NCI-H1105 treated with DMSO at 0.1 percent for 48 hours (cell line): ENCODE data around the gene MRPS35.

ENCODE experiments used
- DNase-seq: peaks from one replicate; lab custom pipeline; 2025; lab: John Stamatoyannopoulos, UW

Gene MRPS35

DNA sequence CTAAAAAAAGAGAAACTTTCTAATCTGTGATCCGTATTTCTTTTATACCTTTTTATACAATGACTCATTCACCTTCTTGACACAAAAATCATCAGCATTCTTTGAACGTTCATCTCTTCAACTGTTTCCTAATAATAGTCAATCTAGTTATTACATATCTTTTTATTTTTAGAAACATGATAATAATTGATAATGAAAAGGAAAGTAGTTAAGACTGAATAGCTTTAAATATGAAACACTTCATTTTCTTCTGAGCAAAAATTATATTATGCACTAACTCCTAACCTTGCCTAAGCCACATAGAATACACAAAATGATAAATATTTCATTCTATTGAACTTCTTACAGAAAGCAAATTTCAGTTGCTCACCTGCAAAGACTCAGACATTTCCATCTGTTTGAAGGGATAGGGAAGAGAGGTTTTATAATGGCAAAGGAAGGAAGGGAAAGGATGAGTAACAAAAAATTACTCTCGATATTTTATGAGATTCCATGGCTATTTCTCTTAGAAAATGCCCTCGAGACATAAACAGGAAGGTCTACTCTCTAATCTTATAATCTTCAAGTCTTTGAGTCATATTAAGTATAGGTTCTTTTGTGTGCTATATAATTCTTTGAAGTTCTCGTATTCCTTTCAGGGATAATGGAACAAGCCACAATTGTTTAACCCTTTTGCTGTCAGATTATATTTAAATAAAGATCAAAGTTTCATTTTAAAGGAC is 61.9 kb downstream of the MRPS35 start:
- DNase-seq = no peak

DNA sequence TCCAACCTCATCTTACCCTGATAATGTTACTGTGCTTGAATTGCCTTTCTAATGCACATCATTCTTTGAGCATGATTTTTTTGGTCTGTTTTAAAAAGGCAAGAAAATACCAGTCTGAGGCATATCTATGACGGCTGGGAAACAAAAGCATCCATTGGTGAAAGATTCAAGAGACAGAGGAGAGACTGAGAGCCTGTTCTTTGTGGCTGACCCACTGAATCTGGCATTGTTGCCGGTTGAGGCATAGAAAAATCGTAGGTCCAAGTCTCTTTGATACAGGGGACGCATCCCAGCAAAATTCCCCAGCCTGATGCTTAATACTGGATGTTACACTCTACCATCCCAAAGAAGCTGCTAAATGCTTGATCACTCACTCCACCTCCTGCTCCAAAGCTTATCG is 66.5 kb downstream of the MRPS35 start:
- DNase-seq = no peak

DNA sequence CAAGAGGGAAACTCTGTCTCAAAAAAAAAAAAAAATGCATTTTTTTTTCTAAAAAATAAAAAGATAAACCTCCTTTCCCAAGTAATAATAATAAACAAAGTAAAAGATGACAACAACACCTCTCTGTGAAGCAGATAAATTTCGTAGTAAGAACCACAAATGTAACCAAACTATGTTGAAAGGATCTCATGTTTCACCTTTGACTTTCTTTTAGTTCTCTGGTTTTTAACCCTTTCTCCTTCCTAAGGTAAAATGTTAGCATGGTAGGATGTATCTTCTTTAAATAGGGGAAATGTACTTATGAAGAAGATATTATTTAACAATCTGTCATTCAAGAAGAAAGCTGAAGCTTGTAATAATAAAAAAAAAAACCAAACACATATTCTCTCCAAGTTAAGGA is 67.6 kb downstream of the MRPS35 start:
- DNase-seq = no peak

DNA sequence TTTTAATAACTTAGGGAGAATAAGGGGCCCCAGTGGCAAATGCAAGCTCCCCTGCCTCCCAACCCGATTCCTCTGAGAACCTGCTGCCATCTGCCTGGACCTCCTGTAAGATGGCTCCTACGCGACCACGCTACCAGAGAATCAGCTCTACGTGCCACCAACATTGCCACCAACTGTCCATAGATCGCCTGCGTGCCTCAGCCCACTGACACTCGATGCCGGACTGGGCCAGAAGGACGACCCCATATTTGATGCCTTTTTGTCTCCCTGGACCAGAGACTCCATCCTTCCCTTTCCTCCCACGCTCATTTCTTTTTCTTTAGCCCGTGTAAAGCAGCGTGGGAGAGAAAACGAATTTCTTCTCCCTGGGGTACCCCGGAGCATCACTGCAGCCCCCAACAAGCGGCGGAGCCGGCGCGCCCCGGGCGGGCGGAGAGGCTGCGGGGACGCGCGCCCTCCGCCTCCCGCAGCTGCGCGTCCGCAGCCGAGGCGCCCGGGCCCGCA is 68.8 kb downstream of the MRPS35 start:
- peak; percentile 37 for DNase-seq

DNA sequence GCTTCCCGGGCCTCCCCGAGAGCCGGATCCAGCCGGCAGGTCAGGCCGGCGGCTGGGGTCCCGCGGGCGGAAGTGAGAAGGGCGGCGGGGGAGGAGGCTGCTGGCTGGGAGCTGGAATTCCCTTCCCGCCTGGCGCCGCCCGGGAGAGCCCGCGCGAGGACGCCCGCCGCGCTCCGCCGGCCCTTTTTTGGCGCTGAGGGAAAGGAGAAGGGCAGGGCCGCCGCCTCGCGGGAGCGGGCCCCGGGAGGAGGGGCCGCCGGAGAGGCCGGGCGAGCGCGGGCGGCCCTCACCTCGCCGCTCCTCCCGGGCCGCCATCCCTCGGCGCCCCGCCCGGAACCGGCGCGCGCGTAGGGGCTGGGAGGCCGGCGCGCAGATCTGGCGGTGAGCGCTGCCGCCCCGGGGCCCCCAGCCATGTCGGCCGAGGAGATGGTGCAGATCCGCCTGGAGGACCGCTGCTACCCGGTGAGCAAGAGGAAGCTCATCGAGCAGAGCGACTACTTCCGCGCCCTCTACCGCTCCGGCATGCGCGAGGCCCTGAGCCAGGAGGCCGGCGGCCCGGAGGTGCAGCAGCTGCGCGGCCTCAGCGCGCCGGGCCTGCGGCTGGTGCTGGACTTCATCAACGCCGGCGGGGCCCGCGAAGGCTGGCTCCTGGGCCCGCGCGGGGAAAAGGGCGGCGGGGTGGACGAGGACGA is 69.4 kb downstream of the MRPS35 start, which contains the start of the genes KLHL42 and MANSC4:
KLHL42 (plus strand) TSS at position 314 of the 692 bp plus-strand sequence; CDS start at position 412, 98 bp downstream.
MANSC4 (minus strand) TSS at position 317 of the 692 bp plus-strand sequence. CDS start 8,960 bp downstream, outside the sequence.
- DNase-seq = peak; percentile 80

DNA sequence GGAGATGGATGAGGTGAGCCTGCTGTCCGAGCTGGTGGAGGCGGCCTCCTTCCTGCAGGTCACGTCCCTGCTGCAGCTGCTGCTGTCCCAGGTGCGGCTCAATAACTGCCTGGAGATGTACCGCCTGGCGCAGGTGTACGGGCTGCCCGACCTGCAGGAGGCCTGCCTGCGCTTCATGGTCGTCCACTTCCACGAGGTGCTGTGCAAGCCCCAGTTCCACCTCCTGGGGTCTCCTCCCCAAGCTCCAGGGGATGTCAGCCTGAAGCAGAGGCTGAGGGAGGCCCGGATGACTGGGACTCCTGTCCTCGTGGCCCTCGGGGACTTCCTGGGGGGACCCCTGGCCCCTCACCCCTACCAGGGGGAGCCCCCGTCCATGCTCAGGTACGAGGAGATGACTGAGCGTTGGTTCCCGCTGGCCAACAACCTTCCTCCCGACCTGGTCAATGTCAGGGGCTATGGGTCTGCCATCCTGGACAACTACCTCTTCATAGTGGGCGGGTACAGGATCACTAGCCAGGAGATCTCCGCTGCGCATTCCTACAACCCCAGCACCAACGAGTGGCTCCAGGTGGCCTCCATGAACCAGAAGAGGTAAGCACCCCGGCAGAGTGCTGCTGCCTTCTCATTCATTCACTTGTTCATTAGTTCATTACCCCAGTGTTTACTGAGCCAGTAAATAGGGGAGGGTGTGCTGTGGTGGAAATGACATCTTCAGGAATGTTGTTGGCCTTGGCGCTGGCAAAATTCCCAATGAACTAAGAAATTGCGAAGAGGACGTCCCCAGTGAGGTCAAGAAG is 70.2 kb downstream of the MRPS35 start:
- peak; percentile 59 for DNase-seq

DNA sequence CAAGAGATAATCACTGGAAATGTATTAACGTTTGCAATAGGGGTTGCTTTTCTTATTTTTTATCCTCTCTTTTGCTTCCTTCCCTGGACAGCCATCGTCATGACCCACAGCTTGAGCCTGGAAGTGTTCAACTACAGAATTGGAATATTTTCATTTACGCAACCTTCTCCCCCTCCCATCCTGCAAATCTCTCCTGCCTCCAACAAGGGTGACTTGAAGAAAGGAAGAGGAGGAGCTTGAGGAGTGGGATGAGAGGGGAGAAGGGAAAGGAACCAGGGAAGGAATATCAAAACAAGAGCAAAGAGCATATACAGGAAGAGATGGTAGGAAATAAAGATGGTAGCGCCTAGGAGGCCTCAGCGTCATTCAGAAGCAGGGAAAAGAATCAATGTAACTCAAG is 71.0 kb downstream of the MRPS35 start:
- no peak for DNase-seq

DNA sequence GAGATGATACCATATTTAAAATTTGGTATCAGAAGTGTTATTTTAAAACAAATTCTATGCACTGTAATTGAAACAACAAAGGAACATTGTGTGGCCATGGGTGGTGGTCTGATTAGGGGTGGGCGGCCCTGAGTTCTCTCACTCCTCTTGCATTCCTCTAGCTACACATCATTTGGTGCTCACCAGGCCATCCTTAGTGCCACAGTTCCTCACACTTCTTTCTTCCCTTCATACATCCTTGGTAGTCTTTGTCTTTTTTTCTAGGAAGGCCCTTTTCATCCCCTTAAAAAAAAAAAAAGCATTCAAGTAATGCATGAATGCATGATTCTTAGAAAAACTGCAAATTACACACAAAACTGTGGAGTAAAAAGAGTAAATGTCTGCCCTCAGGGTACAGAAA is 71.8 kb downstream of the MRPS35 start:
- no peak for DNase-seq

DNA sequence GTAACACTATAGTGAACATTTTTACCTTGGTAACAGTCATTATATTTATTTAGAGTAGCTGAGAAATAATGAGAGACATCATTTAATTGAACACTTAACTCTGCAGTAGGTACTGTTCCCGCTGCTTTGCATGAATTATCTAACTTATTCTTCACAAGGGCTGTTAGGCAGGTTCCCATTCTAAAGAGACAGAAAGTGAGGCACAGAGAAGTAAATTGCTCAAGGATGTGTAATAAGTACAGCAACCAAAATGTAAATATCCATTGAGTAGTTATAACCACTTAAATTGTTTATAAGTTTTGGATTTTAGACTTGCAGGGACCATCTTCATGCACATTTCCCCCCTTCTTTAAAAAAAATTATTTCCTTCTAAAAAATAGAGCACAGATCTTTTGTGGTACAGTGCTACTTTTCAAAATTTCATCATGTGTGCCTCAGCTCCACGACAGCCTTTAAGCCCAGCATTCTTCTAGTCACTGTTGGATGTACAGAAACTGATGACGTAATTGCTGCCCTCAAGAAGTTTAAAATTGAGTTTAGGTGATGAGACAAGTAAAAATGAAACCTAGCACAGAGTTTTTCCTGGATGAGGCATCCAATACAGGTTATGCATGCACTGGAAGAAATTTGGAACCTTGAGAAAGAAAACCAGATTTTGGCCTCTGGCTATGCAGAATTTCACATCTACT is 75.4 kb downstream of the MRPS35 start:
- DNase-seq = no peak

DNA sequence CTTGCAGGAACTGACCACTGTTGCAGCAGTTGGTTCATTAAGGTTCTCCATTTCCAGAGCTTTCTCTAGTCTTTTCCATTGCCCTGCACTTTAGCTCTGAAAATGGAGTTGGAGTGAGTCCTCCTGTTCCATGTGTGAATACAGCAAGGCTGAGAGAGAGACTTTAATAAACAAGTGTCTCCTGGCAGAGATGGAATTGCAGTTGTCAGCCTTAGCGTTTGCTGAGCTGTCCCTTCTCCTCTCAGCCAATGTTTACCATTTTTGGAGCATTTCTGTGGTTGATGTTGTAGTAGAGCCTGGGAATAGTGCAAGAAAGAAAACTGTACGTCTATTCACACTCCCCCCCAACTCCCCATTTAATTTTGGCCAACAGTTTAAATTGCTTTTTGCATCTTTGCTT is 76.9 kb downstream of the MRPS35 start:
- DNase-seq = no peak

DNA sequence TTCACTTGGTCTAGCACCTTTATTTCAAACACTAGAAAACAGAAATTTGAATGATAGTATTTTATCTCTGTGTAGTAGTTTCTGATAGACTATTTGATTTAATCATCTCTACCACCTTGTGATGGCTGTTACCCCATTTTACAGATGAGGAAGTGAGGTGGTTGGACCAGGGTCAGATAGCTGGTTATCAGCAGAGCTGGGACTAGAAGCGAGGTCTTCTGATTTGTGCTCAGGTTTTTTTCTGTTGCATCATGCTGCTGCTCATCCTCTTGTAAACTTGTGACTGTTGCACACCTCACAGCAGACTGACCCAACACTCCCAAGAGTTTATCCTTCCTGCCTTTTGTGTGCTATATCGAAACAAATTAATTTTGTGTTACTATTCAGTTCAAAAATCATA is 79.5 kb downstream of the MRPS35 start:
- no peak for DNase-seq

DNA sequence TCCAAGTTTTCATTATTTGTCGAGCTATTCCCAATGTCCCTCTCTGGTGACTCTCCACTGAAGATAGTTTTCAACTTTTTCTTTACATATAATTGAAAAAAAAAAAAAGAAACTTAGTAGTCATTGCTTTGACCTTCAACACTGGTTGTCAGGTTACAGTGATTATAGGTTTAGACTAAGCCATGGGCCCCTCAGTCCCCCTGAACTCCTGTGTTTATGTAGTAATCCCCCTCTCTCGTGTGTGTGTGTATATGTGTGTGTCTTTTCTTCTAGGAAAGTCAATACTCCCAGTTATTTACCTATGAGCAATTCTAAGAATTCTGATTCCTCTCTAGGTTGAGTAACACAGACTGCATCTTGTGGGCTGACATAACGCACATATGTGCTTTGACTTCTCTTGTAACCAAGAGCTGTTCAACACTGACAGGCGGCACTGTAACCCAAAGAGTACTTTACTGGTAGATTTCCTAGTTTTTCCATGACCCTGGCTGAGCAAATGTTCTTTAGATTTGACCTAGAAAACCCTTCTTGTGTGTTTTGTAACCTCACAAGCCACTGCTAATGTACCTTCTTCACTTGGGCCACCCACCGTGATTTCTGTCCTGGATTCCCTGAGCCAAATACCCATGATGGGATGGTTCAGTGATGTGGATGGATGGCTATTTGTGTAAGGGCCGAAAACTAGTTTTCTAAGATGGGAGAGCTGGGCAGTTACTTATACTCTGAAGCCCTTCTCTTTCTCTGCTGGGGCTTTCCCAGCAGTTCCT is 84.4 kb downstream of the MRPS35 start:
- no peak for DNase-seq

DNA sequence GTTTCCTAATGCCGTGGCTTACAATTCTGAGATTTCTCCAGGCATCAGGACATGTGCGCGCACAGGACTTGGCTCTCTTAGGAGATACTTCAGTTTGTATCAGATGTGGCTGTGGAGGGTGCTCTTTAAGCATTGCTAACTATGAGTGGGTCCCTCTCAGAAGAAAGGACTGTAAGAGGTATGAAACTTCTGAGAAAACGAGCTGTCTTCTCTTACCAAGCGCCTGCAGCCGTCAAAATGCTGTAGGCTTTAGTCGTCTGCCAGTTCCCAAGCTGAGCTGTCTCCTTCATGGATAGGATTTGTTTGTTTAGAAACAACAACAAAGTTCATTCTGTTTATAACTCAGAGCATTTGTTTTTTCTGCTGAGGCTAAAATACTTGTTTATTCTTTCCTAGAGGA is 85.5 kb downstream of the MRPS35 start:
- no peak for DNase-seq

DNA sequence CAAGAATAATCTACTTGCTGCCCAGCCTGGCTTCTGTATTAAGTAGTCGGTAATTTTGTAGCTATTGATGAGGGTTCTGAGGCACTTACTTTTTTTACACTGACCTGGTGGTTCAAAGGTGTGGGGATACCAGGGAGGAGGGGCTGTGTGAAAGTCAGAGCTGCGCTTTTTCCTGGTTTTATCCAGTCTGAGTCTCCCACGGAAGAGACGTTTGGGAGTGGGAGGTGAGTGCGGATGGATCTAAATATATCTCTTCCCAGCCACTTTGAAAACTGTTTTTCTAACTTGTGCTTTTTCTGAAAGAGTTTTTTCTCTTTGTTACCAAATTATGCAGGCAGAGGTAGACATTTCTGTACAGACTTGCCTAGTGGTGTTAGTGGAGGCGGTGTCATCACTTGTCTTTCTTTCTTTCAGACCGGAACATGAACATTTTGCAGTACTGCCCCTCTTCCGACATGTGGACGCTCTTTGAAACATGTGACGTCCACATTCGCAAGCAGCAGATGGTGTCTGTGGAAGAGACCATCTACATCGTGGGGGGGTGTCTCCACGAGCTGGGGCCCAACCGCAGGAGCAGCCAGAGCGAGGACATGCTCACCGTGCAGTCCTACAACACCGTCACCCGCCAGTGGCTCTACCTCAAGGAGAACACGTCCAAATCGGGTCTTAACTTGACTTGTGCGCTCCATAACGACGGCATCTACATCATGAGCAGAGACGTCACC is 86.8 kb downstream of the MRPS35 start:
- DNase-seq = no peak

DNA sequence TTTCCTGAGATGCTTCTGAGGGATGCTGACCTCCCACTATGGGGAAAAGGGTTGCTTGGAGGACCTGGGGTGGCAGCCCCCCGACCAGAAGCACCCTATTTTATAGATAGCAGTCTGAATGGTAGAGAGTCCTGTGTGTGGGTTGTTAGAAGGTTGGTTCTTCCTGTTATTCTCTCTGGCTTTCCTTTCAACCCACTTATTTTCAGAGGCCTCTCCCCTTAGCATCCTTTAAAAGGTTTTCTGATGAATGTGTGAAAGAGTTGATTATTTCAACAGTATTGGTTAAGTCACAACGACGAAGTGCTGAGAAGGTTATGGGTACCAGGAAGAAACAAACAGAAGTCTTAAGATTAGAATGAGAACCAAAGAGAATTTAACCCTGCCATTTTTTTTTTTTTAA is 90.2 kb downstream of the MRPS35 start:
- DNase-seq = no peak

DNA sequence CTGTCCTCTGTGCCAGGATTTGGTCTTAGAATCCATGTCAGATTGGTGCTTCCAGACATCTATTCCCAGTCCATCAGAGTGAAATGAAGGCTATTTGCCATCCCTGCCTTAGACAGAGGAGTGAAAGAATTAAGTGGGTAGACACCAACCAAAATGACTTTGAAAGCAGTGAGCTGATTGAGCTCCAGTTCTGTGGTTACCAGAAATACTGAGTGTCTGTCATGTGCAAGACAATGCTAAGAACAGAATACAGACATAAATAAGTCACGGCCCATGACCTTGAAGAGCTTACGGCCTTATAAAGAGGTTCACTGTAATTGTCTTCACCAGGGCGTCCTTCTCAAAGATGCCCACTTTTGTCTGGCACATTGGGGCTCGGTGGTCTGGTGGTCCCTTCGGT is 91.0 kb downstream of the MRPS35 start:
- DNase-seq = no peak

DNA sequence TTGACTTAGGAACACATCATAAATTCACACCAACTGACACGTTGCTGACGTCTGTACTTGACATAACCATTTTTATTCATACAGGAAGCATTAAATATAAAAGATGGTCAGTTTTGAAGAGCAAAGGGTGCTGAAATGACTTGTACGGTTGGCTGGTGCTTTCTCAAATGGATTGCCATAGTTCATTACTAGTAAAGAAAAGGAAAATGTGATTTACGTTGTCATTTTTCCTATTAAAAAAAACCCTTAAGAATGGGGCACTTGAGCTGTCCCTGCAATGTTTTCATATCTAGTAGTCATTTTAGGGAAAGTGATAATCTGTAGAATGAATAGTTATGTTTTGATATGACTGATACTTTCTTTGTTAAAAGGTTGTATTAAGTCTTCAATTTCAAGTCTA is 91.9 kb downstream of the MRPS35 start:
- no peak for DNase-seq

DNA sequence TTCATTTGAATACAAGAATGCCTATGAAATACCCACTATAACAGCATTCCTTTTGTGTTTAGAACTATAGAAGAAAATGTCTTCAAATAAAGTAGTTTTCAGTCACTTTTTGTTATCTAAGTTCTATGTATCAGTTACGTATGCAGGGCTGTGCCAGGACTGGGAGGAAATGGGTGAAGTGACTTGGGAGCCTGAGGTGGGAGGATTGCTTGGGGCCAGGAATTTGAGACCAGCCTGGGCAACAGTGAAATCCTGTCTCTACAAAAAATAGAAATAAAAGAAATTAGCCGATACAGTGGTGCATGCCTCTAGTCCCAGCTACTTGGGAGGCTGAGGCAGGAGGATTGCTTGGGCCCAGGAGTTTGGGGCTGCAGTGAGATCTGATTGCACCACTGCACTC is 92.3 kb downstream of the MRPS35 start:
- no peak for DNase-seq

DNA sequence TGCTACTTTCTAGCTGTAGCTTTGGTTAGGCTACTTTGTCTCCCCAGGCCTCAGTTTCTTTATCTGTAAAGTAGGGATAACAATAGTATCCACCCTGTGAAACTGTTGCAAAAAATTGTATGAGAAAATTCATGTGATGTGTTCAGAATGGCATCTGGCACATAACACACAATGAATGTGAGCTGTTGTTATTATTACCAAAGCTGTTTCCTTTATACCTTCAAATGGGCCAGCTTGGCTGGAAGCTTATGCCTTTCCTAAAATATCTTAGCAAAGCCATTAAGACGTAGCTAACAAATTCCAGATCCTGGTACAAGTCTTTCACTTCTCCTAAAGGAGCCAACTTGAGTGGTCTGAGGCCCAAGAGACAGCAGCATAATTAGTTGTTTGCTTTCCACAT is 94.6 kb downstream of the MRPS35 start:
- no peak for DNase-seq
